GM21786 (cell line): ENCODE results near the gene LSR.

ENCODE experiments used
- ATAC-seq: cut with Tn5 transposase; IDR thresholded peaks from one replicate; pipeline ENCODE4 v1.9.1; 2021; ENCODE audit not compliant: unreplicated experiment

Gene LSR

DNA sequence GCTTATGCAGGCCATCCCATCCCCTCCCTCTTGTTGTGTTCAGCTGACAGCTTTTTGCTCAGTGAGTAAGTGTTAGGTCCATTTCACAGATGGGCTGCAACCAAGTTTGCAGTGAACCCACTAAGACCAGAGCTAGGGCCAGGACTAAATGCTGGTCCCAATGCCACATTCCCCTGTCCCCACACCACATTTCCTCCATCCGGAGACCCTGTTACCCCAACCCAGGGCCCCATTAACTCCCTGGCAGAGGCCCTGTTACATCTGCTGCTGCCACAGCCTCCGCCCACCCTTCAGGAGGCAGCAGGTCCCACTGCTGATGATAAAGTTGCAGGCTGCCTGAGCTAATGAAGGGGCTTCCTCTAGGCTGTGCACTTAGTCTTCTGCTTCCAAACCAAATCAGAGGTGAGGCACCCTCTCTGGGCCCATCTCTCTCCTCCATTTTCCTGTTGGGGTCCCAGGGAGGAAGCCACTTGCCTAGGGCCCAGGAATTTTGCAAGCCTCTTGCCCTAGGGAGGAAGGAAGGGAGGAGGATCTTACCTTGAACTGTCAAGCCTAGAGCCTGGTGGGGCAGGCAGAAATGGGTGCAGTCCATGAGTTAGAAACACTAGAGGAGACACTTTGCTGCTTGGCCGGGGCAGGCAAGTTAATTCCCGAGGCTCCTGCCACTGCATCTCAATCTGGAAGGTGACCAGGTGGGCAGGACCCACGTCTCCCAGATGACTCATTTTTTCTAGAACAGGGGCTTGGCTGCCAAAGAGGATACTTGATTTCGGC lies 16.5 kb downstream of the LSR start:
- no peak for ATAC-seq

DNA sequence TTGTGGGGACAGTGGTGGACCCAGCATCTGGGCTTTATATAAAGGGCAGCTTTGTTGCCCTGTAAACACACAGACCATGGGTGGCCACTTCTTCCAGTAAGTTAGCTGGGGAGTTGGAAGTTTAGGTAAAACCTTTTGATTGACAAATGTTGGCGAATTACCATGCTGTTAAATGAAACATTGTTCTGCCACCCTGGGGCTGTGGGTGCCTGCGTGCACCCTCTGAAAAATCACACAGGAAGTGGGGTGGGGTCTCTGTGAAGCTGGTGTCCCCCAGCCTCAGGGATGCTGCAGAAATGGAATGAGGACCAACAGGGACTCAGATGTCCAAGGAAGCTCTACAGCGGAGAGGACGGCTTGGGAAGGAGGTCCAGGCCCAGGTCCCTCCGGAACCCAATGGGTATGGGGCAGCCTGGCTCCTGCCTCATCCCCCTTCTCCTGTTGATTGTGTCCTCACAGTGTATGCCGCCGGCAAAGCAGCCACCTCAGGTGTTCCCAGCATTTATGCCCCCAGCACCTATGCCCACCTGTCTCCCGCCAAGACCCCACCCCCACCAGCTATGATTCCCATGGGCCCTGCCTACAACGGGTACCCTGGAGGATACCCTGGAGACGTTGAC lies 17.2 kb downstream of the LSR start:
- ATAC-seq, result no peak

DNA sequence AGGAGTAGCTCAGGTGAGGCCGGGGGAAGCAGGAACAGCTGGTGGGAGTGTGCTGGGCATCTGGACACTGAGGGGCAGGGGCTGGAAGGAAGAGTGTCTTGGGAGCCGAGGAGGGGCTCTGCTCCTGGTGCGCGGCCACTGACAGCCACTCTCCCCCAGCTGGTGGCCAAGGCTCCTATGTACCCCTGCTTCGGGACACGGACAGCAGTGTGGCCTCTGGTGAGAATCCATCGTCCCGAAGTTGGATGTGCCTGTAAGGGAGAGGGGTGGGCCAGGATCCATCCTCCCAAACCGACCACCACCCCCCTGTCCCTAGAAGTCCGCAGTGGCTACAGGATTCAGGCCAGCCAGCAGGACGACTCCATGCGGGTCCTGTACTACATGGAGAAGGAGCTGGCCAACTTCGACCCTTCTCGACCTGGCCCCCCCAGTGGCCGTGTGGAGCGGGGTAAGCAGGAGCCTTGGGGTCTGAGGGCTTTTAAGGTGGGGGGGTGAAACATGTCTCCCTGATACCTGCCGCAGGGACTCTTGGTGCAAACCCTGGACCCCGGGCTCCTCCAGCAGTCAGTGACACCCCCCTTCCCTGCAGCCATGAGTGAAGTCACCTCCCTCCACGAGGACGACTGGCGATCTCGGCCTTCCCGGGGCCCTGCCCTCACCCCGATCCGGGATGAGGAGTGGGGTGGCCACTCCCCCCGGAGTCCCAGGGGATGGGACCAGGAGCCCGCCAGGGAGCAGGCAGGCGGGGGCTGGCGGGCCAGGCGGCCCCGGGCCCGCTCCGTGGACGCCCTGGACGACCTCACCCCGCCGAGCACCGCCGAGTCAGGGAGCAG lies 17.9 kb downstream of the LSR start:
- ATAC-seq, result no peak

DNA sequence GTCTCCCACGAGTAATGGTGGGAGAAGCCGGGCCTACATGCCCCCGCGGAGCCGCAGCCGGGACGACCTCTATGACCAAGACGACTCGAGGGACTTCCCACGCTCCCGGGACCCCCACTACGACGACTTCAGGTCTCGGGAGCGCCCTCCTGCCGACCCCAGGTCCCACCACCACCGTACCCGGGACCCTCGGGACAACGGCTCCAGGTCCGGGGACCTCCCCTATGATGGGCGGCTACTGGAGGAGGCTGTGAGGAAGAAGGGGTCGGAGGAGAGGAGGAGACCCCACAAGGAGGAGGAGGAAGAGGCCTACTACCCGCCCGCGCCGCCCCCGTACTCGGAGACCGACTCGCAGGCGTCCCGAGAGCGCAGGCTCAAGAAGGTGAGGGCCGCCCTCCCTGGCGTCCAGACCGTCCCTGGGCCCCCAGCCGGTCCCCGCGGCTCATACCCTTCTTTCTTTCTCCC lies 18.6 kb downstream of the LSR start:
- no peak for ATAC-seq

DNA sequence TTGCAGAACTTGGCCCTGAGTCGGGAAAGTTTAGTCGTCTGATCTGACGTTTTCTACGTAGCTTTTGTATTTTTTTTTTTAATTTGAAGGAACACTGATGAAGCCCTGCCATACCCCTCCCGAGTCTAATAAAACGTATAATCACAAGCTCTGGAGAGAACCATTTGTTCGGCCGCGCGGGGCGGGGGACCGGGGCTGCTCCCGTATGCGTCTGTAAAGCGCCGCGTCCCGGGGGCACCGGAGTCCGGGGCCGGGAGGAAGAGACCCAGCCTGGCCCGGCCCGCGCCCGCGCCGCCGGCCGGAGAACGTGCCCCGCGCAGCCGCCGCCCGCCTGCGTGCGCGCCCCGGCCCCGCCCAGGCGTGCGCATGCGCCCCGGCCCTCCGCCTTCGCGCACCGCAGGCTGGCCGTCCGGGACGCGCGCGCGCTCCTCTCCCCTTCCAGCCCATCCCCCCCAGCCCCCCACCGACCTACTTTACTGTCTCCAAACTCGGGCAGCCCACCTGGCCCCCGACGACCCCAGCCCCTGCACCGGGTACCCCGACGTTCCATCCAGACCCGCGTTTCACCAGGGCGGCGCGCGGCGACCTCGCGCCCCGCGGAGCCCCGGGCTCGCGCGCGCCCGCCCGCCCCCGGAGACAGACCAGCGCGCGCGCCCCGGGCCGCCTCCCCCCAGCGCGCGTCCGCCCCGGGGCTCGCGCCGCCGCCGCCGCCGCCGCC lies 19.2 kb downstream of the LSR start:
- peak; percentile 43 for ATAC-seq

DNA sequence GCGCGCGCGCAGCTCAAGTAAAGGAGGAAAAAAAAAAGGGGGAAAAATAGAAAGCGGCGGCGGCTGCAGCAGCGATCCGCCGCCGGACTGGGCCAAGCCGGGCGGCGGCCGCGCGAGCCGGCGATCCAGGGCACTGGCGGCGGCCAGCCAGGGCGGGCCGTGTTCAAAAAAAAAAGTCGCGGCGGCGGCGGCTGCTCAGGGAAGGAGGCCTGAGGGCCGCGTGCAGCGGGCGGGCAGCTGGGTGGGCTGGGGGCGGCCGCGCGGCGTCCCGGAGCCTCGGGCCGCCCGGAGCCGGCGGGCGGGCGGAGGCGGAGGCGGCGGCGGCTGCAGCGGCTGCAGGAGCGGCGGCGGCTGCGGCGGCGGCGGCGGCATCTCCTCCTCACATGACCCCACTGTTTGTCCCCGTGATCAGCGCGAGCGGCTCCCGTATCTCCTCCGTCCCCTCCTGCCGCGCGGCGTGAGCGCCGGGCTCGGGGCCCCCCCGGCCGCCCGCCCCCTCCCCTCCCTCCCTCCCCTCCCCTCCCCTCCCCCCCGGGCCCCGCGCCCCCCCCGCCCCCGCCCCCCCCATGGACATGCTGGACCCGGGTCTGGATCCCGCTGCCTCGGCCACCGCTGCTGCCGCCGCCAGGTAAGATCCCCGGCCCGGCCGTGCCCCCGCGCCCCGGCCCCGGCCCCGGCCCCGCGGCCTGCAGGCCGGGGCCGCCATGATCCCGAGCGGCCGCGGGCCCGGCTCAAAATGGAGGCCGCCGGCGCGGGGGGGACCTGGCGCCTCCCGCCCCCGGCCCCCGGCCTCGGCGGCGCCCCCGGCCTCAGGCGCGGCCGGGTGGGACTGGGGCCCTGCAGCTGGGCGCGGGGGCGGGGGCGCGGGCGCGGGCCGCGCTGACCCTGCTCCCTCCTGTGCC lies 20.0 kb downstream of the LSR start, which contains the start of gene USF2:
TSS of gene USF2 (plus strand) at position 427 of the 902 bp plus-strand sequence. CDS start at position 567, 140 bp downstream.
- peak; percentile 16 for ATAC-seq

GRCh38 chr19:35269438-35270117 lies 20.8 kb downstream of the LSR start:
- peak; percentile 46 for ATAC-seq

DNA sequence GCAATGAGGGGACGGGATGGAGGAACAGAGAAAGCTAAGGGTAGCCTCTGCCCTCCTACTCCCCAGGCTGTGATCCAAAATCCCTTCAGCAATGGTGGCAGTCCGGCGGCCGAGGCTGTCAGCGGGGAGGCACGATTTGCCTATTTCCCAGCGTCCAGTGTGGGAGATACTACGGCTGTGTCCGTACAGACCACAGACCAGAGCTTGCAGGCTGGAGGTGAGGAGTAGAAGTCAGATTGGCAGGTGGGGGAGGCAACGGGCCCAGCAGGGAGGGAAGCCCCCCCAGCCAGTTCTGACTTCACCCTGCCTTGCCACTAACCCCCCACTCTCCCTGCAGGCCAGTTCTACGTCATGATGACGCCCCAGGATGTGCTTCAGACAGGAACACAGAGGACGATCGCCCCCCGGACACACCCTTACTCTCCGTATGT lies 21.6 kb downstream of the LSR start:
- ATAC-seq, result no peak

GRCh38 chr19:35271546-35271945 lies 22.7 kb downstream of the LSR start:
- ATAC-seq, result no peak

GRCh38 chr19:35272122-35272719 lies 23.4 kb downstream of the LSR start:
- no peak for ATAC-seq

DNA sequence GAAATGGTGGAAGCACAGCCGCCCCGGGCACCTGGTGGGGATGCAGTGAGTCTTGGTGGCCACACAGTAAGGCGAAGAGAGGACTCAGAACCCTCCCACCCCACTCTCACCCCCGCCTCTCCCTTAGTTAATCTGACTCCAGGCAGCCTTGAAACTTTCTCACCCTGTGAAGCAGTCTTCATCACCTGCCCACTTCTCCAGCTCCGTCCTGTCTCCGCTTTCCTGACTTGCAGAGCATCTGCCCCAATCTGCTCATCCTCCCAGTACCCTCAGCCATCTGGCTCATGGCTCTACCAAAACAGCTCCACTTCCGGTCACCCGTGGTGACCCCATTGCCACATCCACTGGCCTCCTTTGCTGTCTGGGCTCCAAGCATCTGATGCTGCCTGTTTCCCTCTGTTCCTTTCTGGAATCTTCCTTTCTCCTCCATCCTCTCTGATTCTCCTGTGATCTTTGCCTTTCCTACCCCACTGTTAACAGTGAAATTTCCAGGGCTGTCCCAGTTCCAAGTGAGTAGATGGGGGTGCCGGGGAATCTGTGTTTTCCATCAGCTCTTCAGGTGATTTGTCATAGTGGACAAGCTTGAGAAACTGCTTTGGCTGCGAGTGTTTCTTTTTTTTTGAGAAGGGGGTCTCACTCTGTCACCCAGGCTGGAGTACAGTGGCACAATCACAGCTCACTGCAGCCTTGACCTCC lies 24.3 kb downstream of the LSR start:
- no peak for ATAC-seq

DNA sequence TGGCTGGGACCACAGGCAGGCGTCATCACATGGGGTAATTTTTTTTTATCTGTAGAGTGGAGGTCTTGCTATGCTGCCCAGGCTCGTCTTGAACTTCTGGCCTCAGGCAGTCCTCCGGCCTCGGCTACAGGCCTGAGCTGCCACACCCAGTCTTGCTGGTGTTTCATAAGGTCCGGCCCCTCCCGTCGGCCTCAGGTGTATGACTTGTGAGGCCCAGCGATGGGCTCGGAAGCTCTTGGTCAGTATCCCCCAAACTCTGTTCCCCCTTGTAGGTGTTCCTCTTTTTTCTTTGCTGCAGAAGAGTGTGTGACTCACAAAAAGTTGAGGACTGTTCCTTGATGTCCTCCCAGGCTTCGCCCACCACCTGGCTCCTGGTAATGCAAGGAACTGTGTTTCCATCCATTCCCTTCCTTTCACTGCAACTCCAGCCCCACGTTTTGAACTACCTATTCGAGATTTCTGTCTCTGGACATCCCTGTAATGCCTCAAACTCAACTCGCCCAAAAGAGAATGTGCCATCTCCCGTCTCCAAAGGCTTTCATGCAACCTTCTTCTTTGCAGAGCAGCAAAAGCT lies 25.0 kb downstream of the LSR start:
- ATAC-seq, result no peak

DNA sequence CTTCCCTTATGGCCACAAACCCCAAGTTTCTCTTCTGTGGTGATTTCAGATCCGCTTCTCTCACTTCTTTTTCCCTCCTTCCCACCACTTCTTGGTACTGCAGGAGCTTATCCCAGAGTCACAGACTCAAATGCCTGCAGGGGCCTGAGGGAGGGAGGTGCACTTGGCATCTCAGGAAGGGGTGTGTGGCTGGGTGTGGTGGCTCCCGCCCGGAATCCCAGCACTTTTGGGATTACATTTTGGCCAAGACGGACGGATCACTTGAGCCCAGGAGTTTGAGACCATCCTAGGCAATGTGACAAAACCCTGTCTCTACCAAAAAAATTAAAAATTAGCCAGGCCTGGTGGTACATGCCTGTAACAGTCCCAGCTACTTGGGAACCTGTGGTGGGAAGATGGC lies 25.5 kb downstream of the LSR start:
- no peak for ATAC-seq

DNA sequence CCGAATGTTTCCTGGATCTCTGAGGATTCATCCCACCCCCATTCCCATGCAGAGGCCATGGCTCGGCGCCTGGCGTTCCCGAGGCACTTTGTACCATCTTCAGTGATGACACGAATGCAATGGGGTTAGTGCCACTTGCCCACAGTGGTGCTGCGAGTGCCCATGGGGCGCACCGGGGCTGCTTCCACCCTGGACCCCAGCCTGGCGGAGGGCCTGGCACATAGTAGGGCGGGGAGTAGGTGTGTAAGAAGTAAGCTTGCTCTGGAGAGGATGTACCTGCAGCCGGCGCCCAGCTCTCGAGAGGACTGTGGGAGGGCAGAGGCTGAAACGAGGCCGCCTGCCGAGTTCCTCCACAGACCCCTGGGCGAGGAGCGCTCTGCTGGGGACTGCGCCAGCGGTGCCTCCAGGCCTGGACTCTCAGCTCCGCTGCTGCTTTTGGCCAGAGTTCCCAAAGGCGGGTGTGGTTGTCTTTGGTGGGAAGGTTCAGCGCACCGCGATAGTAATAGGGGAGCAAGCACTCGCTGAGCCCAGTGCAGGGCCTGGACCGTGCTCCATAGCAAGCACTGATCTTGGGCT lies 28.0 kb downstream of the LSR start:
- ATAC-seq, result no peak

- no peak for ATAC-seq
These were observed 29.9 kb downstream of the LSR start for GRCh38 chr19:35278578-35279284.

GRCh38 chr19:35279374-35279773 lies 30.6 kb downstream of the LSR start:
- no peak for ATAC-seq
